GM06990 (cell line): ENCODE results near the gene GALNT15.

ENCODE experiments used
- DNase-seq: peaks from one replicate; pipeline ENCODE4 v3.0.0-alpha.2; 2011; ENCODE audit not compliant: insufficient read length; ENCODE audit errors: extremely low read depth
- H3K27me3 ChIP-seq: replicated peaks from 2 replicates; pipeline ENCODE4 v1.6.0; 2011; ENCODE audit warnings: low read length; ENCODE audit not compliant: control insufficient read depth, insufficient read depth
- H3K36me3 ChIP-seq: 2 replicates; pipeline ENCODE4 v1.5.1; 2011; ENCODE audit warnings: low read length; ENCODE audit not compliant: control insufficient read depth, insufficient read depth
- H3K4me3 ChIP-seq: replicated peaks from 2 replicates; pipeline ENCODE4 v1.5.1; 2011; ENCODE audit warnings: low read depth, mild to moderate bottlenecking, control low read depth, low read length
- CTCF ChIP-seq: IDR thresholded peaks from 2 replicates; pipeline ENCODE4 v1.5.1; 2011; ENCODE audit warnings: low read length, control low read depth, mild to moderate bottlenecking, inconsistent platforms; ENCODE audit not compliant: insufficient read depth, poor library complexity, severe bottlenecking

Gene GALNT15

GRCh38 chr3:16188071-16188470 is 13.6 kb downstream of the GALNT15 start:
- Histone ChIP-seq H3K4me3 (no peak overlapping the region), H3K27me3 (no peaks in the 10 kb centered on the region; the same call in none of the 2 replicates), H3K36me3 (no peaks in the 10 kb centered on the region)
- no peak for DNase-seq
- TF ChIP-seq CTCF, result no peak

GRCh38 chr3:16189201-16189600 is 14.7 kb downstream of the GALNT15 start:
- no peaks in the 10 kb centered on the region; the same call in none of the 2 replicates for H3K27me3 ChIP-seq
- DNase-seq, result no peak
- no peak overlapping the region for H3K4me3 ChIP-seq
- no peak for TF ChIP-seq CTCF
- H3K36me3 ChIP-seq, result no peaks in the 10 kb centered on the region

- no peak for DNase-seq
- H3K4me3 ChIP-seq, result no peak overlapping the region
- no peak for TF ChIP-seq CTCF
- no peaks in the 10 kb centered on the region for H3K36me3 ChIP-seq
- H3K27me3 ChIP-seq, result no peaks in the 10 kb centered on the region; the same call in none of the 2 replicates
These were observed 16.2 kb downstream of the GALNT15 start for GRCh38 chr3:16190704-16191103.

GRCh38 chr3:16191591-16191990 is 17.1 kb downstream of the GALNT15 start:
- H3K36me3 ChIP-seq, result no peaks in the 10 kb centered on the region
- H3K4me3 ChIP-seq, result no peak overlapping the region
- no peaks in the 10 kb centered on the region; the same call in none of the 2 replicates for H3K27me3 ChIP-seq
- no peak for TF ChIP-seq CTCF
- DNase-seq, result no peak

GRCh38 chr3:16192176-16192811 is 17.8 kb downstream of the GALNT15 start:
- Histone ChIP-seq H3K4me3 (no peak overlapping the region), H3K27me3 (no peaks in the 10 kb centered on the region; the same call in none of the 2 replicates), H3K36me3 (no peaks in the 10 kb centered on the region)
- DNase-seq, result no peak
- no peak for TF ChIP-seq CTCF

- H3K27me3 ChIP-seq, result no peaks in the 10 kb centered on the region
- no peak for DNase-seq
- no peaks in the 10 kb centered on the region for H3K36me3 ChIP-seq
- TF ChIP-seq CTCF, result no peak
- no peak overlapping the region for H3K4me3 ChIP-seq
These were observed 23.9 kb downstream of the GALNT15 start for GRCh38 chr3:16198427-16198826.
